ENCODE measurements around the gene LZTS2.
A peak's percentile ranks its signal among the peaks of the same experiment; 100 is the strongest.
"Not testable (repeated sequence)": the region's sequence is repeated elsewhere in the genome, so short reads cannot be mapped to it uniquely, and the experiment has no call there.

Gene LZTS2

GRCh38 chr10:101016814-101017213 lies 17.2 kb downstream of the LZTS2 start:
- DNase-seq: no peak

- peak; percentile 82 for DNase-seq
Observed at GRCh38 chr10:101018118-101018599, 18.6 kb downstream of the LZTS2 start.

DNA sequence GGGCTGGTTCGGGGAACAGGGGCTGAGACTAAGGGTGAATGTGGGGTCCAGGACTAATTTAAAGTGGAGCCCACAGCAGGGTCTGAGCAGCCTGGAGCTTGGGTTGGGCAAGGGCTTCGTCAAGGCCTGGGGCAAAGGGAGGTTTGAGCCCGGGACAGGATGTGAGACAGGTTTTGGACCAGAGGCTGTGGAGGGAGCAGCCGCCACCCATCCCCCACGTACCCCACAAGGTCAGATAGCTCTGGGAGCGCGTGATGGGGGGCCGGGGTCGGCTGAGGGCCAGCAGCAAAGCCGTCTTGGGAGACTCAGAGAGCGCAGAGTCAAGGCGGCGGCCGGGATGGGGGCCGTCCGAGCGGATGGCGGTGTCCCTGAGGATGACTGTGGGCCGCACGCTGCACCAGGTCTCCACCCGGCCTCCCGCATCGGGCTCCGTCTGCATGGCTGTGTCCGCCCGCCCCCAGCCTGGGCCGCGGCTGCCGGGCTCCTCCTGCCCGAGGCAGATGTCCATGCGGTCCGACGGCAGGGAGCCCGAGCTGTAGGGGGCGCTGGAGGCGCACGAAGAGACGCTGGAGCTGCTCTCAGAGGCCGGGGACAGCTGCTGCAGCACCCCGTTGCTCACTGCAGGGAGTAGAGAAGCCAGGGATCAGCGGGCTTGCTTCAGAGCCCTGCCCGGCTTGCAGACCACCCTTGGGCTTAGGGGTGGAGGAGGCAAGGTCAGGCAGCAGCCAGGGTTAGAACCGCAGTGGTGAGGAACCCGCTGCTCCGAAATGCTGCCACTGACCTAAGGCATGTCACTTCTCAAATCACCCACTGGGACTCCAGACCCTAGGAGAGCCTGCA lies 19.2 kb downstream of the LZTS2 start:
- peak; percentile 86 for DNase-seq

GRCh38 chr10:101019440-101019703 lies 19.8 kb downstream of the LZTS2 start:
- no peak for DNase-seq

DNA sequence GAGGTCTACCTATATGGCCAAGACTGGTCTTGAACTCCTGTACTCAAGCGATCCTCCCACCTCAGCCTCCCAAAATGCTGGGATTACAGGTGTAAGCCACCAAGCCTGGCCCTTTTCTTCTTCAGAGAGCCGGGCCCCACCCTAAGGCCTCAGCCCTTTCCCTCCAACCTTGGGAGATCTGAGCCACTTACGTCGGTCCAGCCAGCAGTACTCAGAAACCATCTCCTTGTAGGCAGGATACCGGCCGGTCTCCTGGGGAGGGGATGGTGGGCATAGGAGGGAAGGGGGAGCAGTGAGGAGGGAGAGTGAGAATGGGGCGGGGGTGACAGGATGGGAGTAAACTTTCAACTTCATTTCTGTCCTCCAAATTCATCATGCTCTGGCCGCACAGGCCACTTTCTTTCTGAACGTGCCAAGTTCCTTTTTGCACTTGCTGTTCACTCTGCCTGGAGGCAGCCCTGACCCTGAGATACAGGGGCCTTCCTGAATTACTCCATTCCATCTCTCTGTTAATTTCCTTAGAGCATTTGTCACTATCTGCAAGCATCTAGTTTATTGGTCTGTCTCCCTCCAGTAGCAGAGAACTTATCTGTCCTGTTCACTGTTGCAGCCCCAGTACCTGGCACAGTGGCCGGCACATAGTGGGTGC lies 20.9 kb downstream of the LZTS2 start:
- peak; percentile 27 for DNase-seq

GRCh38 chr10:101021239-101021638 lies 21.6 kb downstream of the LZTS2 start:
- DNase-seq: no peak

DNA sequence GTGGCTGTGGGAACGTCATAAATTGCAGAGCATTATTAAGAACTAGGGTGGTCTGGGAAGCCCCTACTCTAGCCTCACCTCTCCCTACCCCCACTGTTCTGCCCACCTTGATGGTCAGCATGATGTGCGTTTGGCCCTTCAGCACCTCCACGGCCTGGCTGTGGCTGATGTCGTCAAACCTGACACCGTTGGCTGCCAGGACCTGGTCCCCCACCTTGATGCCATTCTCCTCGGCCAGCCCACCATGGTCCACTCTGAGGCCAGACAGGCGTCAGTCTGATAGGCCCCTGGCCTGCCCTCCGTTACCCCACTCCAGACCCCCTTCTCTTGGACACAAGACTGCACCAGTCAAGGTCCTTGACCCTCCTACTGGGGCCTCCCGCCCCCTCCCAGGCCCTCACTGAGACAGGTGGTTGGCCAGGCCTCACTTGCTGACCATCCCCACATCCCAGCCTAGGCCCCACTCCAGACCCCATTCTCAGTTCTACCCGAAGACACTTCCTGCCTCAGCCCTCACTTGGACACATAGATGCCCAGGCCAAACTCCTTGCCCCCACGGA lies 22.2 kb downstream of the LZTS2 start:
- no peak for DNase-seq

DNA sequence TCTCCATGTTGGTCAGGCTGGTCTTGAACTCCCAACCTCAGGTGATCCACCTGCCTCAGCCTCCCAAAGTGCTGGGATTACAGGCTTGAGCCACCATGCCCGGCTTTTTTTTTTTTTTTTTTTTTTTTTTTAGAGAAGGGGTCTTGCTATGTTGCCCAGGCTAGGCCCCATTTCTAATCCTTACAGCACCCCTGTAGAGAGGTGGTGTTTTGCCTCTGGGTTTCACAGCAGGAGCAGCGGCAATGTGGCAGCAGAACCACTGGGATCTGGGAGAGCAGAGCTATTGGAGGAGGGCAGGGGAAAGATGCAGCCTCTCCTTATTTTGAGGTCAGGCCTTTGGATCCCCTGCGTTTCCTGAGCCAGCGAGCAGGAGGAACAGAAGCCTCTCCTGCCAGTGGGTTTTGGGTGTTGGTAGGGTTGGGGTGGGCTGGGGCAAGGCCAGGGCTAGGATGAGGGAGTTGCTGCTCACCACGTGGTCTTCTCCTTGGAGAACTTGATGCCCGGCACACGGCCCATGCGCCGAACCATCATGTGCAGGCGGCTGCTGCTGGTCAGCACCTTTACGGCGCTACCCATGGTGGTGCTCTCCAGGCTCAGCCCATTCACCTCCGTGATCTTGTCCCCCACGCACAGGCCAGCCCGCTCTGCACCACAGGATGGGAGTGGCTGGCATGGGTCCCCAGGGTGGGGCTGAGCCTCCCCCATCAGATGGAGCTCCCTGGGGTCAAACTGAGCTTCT lies 23.5 kb downstream of the LZTS2 start:
- DNase-seq: no peak

DNA sequence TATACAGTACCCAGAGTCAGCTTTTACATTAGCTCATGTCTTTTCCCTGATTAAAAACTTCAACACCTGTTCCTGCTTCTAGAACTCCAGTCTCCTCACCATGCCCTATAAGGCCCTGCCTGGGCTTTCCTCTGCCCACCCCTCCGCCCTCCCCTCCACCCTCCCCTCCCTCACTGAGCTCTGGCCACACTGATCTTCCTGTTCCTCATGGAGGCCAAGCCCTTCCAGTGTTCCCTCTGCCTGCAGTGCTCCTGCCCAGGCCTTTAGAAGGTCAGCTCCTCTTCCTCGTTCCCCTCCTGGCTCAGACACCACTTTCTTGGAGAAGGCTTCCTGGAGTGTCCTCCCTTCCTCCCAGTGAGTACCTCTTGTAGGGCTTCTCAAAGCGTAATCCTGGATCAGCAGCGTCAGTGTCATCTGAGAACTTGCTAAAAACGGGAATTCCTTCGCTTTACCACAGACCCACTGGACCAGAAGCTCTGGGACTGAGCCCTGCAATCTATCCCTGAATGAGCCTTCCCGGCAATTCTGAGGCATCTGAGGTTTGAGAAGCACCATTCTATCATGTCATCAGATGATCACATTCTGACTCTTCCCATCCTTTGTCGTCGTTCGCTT lies 27.6 kb downstream of the LZTS2 start:
- no peak for DNase-seq

DNA sequence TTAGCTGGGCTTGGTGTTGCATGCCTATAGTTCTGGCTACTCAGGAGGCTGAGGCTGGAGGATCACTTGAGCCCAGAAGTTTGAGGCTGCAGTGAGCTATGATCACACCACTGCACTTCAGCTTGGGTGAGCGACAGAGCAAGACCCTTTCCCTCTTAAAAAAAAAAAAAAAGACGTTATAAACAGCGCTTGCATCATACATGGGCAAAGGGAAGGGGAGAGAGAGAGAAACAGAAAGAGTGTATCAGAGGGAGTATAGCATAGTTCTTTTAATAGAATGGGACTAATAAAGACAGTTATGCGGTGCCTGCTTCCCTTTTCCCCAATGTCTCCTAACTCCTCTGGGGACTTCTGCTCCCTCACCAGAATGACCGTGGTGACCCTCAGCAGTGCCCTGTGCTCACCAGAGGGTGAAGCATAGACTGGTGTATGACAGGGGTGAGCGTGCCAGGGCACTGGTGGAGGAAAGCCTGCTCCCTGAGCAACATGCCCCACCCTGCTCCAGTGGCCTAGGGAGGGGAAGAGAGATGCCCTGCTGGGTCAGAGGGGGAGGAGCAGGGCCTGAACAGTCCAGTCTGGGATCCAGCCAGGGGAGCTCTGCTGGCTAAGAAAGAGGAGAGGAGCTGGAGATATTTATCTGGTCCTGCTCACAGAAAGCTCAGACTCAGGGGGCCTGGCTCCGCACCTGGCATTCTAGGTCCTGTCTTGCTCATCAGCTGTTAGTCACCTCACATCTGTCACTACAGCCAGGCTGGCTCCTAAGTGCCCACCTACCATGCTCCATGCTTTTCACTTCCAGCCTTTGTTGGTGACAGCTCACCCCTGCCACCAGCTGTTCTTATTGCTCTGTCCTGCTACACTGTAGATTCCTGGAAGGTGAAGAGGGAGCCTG lies 29.1 kb downstream of the LZTS2 start:
- DNase-seq: peak; percentile 92

DNA sequence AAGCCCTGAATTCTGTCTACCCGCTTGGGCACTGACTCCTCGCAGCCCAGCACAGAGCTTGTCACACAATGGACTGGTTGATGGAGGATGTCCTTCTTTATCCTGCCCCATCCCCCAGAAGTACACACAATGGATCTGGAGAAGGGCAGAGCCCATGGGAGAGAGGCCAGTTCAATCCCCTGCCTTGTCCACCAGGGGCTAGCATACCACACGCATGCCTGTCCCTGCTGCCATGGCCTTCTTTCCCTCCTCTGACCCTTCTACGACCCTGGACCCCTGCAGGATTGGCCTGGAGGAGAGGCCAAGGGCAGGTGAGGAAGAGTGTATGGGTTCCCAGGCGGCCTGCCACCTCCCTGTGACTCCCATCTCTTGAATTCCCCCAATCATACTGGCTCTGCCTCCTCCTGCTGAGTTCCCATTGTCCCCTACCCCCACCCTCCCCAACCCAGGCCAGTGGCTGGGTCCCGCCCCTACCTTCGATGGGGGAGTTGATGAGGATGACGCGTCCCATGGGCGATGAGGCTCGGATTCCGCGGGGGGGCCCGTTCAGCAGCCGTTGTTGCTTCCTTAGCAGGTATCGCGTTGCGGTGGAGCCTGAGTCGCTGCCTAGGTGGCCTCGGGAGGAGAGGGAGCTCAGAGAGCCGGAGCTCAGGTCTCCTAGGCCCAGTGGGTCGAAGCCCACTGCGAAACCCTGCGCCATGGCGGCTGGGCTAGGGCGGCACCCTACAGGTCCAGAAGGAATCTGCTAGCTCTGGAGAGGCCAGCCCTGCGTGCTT lies 30.1 kb downstream of the LZTS2 start:
- peak; percentile 4 for DNase-seq

GRCh38 chr10:101030496-101031127 lies 31.0 kb downstream of the LZTS2 start:
- DNase-seq: no peak

- peak; percentile 84 for DNase-seq
Observed at GRCh38 chr10:101031128-101031795, 31.7 kb downstream of the LZTS2 start, which contains the start of the genes PDZD7 and SFXN3. Gene PDZD7 (minus strand): TSS chr10:101031129. CDS start chr10:101030219, 910 bp downstream. Gene SFXN3 (plus strand): TSS chr10:101031234. CDS start chr10:101034695, 3,461 bp downstream.

- peak; percentile 41 for DNase-seq
Observed at GRCh38 chr10:101031796-101032636, 32.4 kb downstream of the LZTS2 start.

DNA sequence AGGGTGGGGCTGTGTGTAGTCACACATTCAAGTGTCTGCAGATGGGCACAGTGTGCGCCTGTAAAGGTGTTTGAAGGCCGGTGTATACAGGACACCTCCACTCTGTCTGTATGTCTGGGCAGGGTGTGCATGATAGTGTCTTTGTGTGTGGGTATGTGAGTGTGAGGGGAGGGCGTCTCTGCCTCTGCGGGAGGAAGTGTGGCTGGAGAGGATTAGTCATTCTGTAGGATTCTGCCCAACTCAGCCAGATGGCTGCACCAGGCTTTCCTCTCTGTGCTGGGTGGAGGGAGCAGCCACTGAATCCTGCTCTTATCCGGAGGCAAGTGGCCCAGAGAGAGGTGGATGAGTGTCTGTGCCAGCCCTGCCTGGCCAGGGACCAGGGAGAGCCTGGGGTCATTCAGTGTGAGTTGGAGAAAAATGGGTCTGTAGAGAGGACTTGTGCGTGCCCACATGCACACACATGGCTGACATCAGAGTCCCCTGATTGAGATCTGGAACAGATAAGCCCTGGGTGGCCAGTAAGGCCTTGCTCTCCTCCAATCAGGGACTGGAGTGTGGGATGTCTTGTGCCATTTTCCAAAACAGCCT lies 33.1 kb downstream of the LZTS2 start:
- DNase-seq: peak; percentile 85

- no peak for DNase-seq
Observed at GRCh38 chr10:101033276-101033675, 33.7 kb downstream of the LZTS2 start.

DNA sequence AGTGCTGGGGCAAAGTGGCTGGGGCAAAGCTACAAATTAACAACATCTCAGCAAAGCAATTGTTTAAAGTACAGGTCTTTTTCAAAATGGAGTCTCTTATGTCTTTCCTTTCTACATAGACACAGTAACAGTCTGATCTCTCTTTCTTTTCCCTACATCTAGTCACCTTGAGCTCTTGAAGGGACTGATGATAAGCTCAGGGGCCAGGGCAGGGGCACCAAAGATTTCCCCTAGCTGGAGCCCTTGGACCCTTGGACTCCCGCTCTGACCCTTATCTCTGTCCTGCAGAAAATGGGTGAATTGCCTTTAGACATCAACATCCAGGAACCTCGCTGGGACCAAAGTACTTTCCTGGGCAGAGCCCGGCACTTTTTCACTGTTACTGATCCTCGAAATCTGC lies 34.8 kb downstream of the LZTS2 start:
- not testable (repeated sequence) for DNase-seq

DNA sequence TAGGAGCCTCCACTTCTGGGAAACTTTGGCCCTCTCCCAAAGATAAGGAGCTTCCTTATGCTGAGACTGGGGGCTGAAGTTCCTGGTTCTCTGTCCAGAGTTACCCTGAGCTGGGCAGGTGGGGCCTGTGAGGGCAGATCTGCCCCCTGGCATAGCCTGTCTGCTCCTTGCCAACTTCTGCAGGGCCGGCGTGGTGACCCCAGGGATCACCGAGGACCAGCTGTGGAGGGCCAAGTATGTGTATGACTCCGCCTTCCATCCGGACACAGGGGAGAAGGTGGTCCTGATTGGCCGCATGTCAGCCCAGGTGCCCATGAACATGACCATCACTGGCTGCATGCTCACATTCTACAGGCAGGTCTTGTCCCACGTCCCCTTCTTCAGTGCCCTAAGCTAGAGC lies 35.7 kb downstream of the LZTS2 start:
- no peak for DNase-seq
